Activated CD8-positive, alpha-beta T cell treated with anti-CD3 and anti-CD28 coated beads for 36 hours (primary cell): ENCODE measurements around the gene PBRM1. TPM values are rescaled to one million over a fixed set of nuclear protein-coding genes. Genes with fewer than 3 reads are reported as not detected.

ENCODE experiments used
- ATAC-seq: fragments of 200-7000 bp; cut with Tn5 transposase; one replicate; pipeline ENCODE4 v1.10.0; 2021; ENCODE audit warnings: mild to moderate bottlenecking, moderate library complexity
- CTCF ChIA-PET: fragments of 350-600 bp; sonication (Branson Sonifier 250); formaldehyde crosslinking; loops from one replicate; lab custom pipeline; 2021; ENCODE audit warnings: antibody characterized with exemption; lab: Charles Lee
- POLR2A ChIA-PET: fragments of 350-600 bp; sonication (Branson Sonifier 250); formaldehyde crosslinking; loops from one replicate; lab custom pipeline; 2021; ENCODE audit warnings: antibody characterized with exemption; lab: Charles Lee
- DNase-seq: peaks from one replicate; pipeline ENCODE4 v3.0.0-alpha.2; 2020
- H3K27ac Mint-ChIP-seq: one replicate; pipeline ENCODE4 v1.8.0; 2021; ENCODE audit warnings: mild to moderate bottlenecking, mixed read lengths
- H3K27me3 Mint-ChIP-seq: one replicate; pipeline ENCODE4 v1.8.0; 2021; ENCODE audit warnings: mixed read lengths
- H3K36me3 Mint-ChIP-seq: one replicate; pipeline ENCODE4 v1.8.0; 2021; ENCODE audit warnings: low read depth, mixed read lengths
- H3K4me1 Mint-ChIP-seq: one replicate; pipeline ENCODE4 v1.8.0; 2021; ENCODE audit warnings: low read depth, mixed read lengths
- H3K4me3 Mint-ChIP-seq: one replicate; pipeline ENCODE4 v1.8.0; 2021; ENCODE audit warnings: mild to moderate bottlenecking, moderate library complexity, mixed read lengths
- H3K9me3 Mint-ChIP-seq: one replicate; pipeline ENCODE4 v1.8.0; 2021; ENCODE audit warnings: mixed read lengths
- intact Hi-C: fragments of 100-400 bp; cut with micrococcal nuclease; formaldehyde crosslinking; loops from one replicate; pipeline ENCODE4 v1.10.0; 2022
- total RNA-seq, 2 experiments: library from RNA; stranded (reverse); gene quantifications; one replicate each; pipeline ENCODE4 v1.2.3, GENCODE V29; 2021
- TF ChIP-seq, protein P1 (sequence below): fragments of 200-600 bp; IDR thresholded peaks from one replicate; pipeline ENCODE4 v1.8.0; 2022; ENCODE audit warnings: antibody characterized with exemption, mild to moderate bottlenecking

The PBRM1 gene
- total RNA-seq, 2 experiments from 2014 or later = 55.9 to 56.1 TPM

GRCh38 chr3:52721002-52721729 is 35.5 kb upstream of the PBRM1 start:
- Mint-ChIP-seq H3K4me1 (peaks cover 21% of the 10 kb centered on the region), H3K27me3 (no peaks in the 10 kb centered on the region), H3K9me3 (peaks cover 4% of the 10 kb centered on the region), H3K36me3 (peaks cover 12% of the 10 kb centered on the region), H3K27ac (peak overlapping the region; percentile 69), H3K4me3 (no peak overlapping the region)
- POLR2A ChIA-PET = interaction anchor here (0.7 to 1.9 kb wide), 5 partner anchors 16 to 207 kb away, joined by 3 to 5 read pairs (median 3); partner anchors contain the start of genes GLT8D1, GNL3, NEK4 and SPCS1
- DNase-seq = peak; percentile 25
- intact Hi-C loops = no loop called here
- CTCF ChIA-PET = interaction anchor here (1.2 to 1.7 kb wide), 4 partner anchors 10 to 101 kb away, joined by 3 to 4 read pairs (median 4); no protein-coding TSS in a partner anchor
- TF ChIP-seq, protein P1, sequence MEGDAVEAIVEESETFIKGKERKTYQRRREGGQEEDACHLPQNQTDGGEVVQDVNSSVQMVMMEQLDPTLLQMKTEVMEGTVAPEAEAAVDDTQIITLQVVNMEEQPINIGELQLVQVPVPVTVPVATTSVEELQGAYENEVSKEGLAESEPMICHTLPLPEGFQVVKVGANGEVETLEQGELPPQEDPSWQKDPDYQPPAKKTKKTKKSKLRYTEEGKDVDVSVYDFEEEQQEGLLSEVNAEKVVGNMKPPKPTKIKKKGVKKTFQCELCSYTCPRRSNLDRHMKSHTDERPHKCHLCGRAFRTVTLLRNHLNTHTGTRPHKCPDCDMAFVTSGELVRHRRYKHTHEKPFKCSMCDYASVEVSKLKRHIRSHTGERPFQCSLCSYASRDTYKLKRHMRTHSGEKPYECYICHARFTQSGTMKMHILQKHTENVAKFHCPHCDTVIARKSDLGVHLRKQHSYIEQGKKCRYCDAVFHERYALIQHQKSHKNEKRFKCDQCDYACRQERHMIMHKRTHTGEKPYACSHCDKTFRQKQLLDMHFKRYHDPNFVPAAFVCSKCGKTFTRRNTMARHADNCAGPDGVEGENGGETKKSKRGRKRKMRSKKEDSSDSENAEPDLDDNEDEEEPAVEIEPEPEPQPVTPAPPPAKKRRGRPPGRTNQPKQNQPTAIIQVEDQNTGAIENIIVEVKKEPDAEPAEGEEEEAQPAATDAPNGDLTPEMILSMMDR = no peak
- ATAC-seq = peak; percentile 61

DNA sequence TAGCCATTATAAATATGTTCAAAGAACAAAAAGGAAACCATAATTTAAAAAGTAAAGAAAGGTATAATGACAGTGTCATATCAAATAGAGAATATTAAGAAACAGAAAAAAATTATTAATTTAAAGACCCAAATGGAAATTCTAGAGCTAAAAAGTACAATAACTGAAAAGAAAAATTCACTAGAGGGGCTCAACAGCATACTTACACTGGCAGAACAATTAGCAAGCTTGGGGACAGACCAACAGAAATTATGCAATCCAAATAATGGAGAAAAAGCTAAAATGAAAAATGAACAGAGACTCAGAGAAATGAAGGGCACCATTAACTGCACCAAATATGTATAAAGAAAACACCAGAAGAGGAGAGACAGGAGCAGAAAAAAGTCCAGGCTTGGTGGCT is 33.9 kb upstream of the PBRM1 start:
- DNase-seq (no peak), ATAC-seq (no peak)
- CTCF ChIA-PET = interaction anchor here (0.9 to 1.3 kb wide), 3 partner anchors 10 to 72 kb away, joined by 3 to 4 read pairs (median 3); no protein-coding TSS in a partner anchor
- H3K36me3 Mint-ChIP-seq = peaks cover 12% of the 10 kb centered on the region
- intact Hi-C loops = no loop called here
- TF ChIP-seq, protein P1 = no peak
- peaks cover 21% of the 10 kb centered on the region for H3K4me1 Mint-ChIP-seq
- POLR2A ChIA-PET = interaction anchor here (0.8 to 1.9 kb wide), 2 partner anchors 29 to 51 kb away, joined by 4 to 5 read pairs; partner anchors contain the start of gene NEK4
- peaks cover 4% of the 10 kb centered on the region for H3K9me3 Mint-ChIP-seq
- no peaks in the 10 kb centered on the region for H3K27me3 Mint-ChIP-seq
- H3K4me3 Mint-ChIP-seq = no peak overlapping the region
- H3K27ac Mint-ChIP-seq = no peak overlapping the region

- DNase-seq (no peak), ATAC-seq (no peak)
- POLR2A ChIA-PET = interaction anchor here (1.4 kb wide), 1 partner anchor 10 kb away, joined by 4 read pairs; the partner anchor contains the start of gene SPCS1
- H3K4me1 Mint-ChIP-seq = peaks cover 8% of the 10 kb centered on the region
- intact Hi-C loops = no loop called here
- H3K36me3 Mint-ChIP-seq = peaks cover 14% of the 10 kb centered on the region
- H3K9me3 Mint-ChIP-seq = peaks cover 4% of the 10 kb centered on the region
- no peaks in the 10 kb centered on the region for H3K27me3 Mint-ChIP-seq
- TF ChIP-seq, protein P1 = no peak
- H3K27ac Mint-ChIP-seq = no peak overlapping the region
- H3K4me3 Mint-ChIP-seq = no peak overlapping the region
- CTCF ChIA-PET = interaction anchor here (1.4 to 2.1 kb wide), 2 partner anchors 8 to 398 kb away, joined by 3 to 4 read pairs; no protein-coding TSS in a partner anchor
Observed at GRCh38 chr3:52715714-52716305, 30.1 kb upstream of the PBRM1 start.

- POLR2A ChIA-PET = interaction anchor here (1.4 kb wide), 1 partner anchor 8 kb away, joined by 4 read pairs; the partner anchor contains the start of gene SPCS1
- ATAC-seq (no peak), DNase-seq (no peak)
- peaks cover under 1% of the 10 kb centered on the region for H3K9me3 Mint-ChIP-seq
- TF ChIP-seq, protein P1 = no peak
- H3K27me3 Mint-ChIP-seq = no peaks in the 10 kb centered on the region
- no peak overlapping the region for H3K4me3 Mint-ChIP-seq
- peaks cover 2% of the 10 kb centered on the region for H3K4me1 Mint-ChIP-seq
- no peak overlapping the region for H3K27ac Mint-ChIP-seq
- CTCF ChIA-PET = interaction anchor here (1.4 to 2.1 kb wide), 2 partner anchors 10 to 400 kb away, joined by 3 to 4 read pairs; no protein-coding TSS in a partner anchor
- intact Hi-C loops = no loop called here
- H3K36me3 Mint-ChIP-seq = peaks cover 12% of the 10 kb centered on the region
Observed at GRCh38 chr3:52714335-52715302, 28.9 kb upstream of the PBRM1 start.
